Uterus (tissue), 2 donors: ENCODE measurements around the gene LY6G5B.

ENCODE experiments used
- POLR2A ChIP-seq, 2 donors: fragments of 450-650 bp; IDR thresholded peaks; one replicate each; pipeline ENCODE4 v1.6.1; 2016; ENCODE audit warnings: antibody characterized with exemption in 2 of 2, mild to moderate bottlenecking in 1 of 2, moderate library complexity in 1 of 2
- TF ChIP-seq, protein P1 (sequence below), 4 experiments: fragments of 200-600 bp in 2 of 4; fragments of 450-650 bp in 2 of 4; sonication (generic) in 2 of 4; IDR thresholded peaks; one replicate each; pipeline ENCODE4 v1.5.1; 2016 to 2019; ENCODE audit warnings: antibody characterized with exemption in 4 of 4, mild to moderate bottlenecking in 2 of 4, moderate library complexity in 1 of 4

GRCh38 chr6:31700740-31701401 lies 31.1 kb downstream of the LY6G5B start:
- TF ChIP-seq, protein P1, sequence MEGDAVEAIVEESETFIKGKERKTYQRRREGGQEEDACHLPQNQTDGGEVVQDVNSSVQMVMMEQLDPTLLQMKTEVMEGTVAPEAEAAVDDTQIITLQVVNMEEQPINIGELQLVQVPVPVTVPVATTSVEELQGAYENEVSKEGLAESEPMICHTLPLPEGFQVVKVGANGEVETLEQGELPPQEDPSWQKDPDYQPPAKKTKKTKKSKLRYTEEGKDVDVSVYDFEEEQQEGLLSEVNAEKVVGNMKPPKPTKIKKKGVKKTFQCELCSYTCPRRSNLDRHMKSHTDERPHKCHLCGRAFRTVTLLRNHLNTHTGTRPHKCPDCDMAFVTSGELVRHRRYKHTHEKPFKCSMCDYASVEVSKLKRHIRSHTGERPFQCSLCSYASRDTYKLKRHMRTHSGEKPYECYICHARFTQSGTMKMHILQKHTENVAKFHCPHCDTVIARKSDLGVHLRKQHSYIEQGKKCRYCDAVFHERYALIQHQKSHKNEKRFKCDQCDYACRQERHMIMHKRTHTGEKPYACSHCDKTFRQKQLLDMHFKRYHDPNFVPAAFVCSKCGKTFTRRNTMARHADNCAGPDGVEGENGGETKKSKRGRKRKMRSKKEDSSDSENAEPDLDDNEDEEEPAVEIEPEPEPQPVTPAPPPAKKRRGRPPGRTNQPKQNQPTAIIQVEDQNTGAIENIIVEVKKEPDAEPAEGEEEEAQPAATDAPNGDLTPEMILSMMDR (IDR thresholded peaks at IDR 0.05), result no peak
- no peak for TF ChIP-seq POLR2A (IDR thresholded peaks at IDR 0.05)
